OCI-LY1 (cell line): ENCODE results near the gene SFXN1.

Experiments used
- EZH2 ChIP-seq: fragments of 200-600 bp; sonication (generic), shearing (Covaris generic); IDR thresholded peaks from 2 replicates; pipeline ENCODE4 v1.8.0; 2017; ENCODE audit warnings: borderline replicate concordance, mixed run types, mild to moderate bottlenecking, antibody characterized with exemption, low read length, moderate library complexity, mixed read lengths
- TF ChIP-seq, protein P1 (sequence below): fragments of 200-600 bp; sonication (generic), shearing (Covaris generic); IDR thresholded peaks from 2 replicates; pipeline ENCODE4 v1.5.1; 2017; ENCODE audit warnings: mild to moderate bottlenecking, antibody characterized with exemption, low read length, moderate library complexity, mixed read lengths

DNA sequence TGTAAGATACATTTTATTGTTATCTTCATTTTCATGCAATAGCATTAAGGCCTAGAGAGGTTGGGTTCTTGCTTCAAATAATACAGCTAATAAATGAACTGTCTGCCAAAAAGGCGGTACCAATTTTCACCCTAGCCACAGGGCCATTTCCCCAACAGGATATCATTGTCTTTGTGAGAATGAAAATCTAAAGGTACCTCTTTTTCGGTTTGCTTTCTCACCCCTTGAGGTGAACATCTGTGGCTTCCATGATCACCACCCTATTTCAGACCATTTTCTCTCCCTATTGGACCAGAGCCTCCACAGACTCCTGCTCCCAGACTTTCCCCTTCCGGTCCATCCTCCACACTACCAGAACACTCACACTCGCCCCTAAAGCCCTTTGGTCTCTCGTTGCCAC lies 60.2 kb downstream of the SFXN1 start:
- TF ChIP-seq, protein P1, sequence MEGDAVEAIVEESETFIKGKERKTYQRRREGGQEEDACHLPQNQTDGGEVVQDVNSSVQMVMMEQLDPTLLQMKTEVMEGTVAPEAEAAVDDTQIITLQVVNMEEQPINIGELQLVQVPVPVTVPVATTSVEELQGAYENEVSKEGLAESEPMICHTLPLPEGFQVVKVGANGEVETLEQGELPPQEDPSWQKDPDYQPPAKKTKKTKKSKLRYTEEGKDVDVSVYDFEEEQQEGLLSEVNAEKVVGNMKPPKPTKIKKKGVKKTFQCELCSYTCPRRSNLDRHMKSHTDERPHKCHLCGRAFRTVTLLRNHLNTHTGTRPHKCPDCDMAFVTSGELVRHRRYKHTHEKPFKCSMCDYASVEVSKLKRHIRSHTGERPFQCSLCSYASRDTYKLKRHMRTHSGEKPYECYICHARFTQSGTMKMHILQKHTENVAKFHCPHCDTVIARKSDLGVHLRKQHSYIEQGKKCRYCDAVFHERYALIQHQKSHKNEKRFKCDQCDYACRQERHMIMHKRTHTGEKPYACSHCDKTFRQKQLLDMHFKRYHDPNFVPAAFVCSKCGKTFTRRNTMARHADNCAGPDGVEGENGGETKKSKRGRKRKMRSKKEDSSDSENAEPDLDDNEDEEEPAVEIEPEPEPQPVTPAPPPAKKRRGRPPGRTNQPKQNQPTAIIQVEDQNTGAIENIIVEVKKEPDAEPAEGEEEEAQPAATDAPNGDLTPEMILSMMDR = no peak
- no peak for TF ChIP-seq EZH2
